Measurements from ENCODE around the gene DLGAP4.
"Not testable (repeated sequence)": the region's sequence is repeated elsewhere in the genome, so short reads cannot be mapped to it uniquely, and the experiment has no call there.

- not testable (repeated sequence) for TF ChIP-seq POLR2AphosphoS5 (IDR thresholded peaks at IDR 0.05; ENCODE audit: low read depth); CTCF (IDR thresholded peaks at IDR 0.05; ENCODE audit: insufficient read depth, low read length); GABPA (IDR thresholded peaks at IDR 0.05; ENCODE audit: low read depth)
- TF ChIP-seq, protein P1, sequence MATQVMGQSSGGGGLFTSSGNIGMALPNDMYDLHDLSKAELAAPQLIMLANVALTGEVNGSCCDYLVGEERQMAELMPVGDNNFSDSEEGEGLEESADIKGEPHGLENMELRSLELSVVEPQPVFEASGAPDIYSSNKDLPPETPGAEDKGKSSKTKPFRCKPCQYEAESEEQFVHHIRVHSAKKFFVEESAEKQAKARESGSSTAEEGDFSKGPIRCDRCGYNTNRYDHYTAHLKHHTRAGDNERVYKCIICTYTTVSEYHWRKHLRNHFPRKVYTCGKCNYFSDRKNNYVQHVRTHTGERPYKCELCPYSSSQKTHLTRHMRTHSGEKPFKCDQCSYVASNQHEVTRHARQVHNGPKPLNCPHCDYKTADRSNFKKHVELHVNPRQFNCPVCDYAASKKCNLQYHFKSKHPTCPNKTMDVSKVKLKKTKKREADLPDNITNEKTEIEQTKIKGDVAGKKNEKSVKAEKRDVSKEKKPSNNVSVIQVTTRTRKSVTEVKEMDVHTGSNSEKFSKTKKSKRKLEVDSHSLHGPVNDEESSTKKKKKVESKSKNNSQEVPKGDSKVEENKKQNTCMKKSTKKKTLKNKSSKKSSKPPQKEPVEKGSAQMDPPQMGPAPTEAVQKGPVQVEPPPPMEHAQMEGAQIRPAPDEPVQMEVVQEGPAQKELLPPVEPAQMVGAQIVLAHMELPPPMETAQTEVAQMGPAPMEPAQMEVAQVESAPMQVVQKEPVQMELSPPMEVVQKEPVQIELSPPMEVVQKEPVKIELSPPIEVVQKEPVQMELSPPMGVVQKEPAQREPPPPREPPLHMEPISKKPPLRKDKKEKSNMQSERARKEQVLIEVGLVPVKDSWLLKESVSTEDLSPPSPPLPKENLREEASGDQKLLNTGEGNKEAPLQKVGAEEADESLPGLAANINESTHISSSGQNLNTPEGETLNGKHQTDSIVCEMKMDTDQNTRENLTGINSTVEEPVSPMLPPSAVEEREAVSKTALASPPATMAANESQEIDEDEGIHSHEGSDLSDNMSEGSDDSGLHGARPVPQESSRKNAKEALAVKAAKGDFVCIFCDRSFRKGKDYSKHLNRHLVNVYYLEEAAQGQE (IDR thresholded peaks at IDR 0.05; ENCODE audit: insufficient replicate concordance, low read depth) = not testable (repeated sequence)
Observed at GRCh38 chr20:36522412-36522811, 216.3 kb downstream of the DLGAP4 start.
